GM21526 (cell line): Measurements from ENCODE around the gene NPL.

Experiments
- ATAC-seq: cut with Tn5 transposase; IDR thresholded peaks from one replicate; pipeline ENCODE4 v1.9.1; 2021; ENCODE audit warnings: moderate library complexity; ENCODE audit not compliant: unreplicated experiment, low FRiP score

Gene NPL

DNA sequence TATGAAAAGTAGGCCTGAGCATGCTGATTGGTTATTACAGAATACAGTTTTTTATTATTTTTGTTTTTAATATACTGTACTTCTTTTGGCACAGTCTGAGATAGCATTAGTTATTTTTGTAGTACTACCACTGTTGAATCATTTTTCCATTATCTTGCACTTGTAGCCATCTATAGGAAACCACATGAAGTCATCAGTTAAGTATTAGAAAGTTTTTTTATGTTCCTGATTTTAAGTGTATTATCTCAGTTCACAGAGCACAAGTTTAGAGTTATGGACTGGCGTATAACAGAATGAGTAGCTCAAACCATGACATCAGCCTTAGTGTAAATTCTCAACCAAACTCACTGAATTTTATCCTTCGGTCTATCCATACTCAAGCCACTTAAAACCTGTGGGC, 72.4 kb downstream of the NPL start:
- ATAC-seq, result no peak

GRCh38 chr1:182862827-182863226, 73.3 kb downstream of the NPL start:
- ATAC-seq, result no peak

DNA sequence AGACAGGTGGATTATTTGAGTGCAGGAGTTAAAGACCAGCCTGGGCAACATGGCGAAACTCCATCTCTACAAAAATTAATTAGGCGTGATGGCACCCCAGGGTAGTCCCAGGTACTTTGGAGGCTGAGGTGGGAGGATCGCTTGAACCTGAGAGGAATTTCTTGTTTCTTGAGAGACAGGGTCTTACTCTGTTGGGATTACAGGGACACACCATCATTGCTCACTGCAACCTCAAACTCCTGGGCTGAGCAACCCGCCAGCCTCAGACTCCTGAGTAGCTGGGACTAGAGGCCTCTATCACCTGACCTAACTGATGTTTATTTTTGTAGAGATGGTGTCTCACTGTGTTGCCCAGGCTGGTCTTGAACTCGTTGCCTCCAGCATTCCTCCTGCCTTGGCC, 74.4 kb downstream of the NPL start:
- ATAC-seq, result no peak

DNA sequence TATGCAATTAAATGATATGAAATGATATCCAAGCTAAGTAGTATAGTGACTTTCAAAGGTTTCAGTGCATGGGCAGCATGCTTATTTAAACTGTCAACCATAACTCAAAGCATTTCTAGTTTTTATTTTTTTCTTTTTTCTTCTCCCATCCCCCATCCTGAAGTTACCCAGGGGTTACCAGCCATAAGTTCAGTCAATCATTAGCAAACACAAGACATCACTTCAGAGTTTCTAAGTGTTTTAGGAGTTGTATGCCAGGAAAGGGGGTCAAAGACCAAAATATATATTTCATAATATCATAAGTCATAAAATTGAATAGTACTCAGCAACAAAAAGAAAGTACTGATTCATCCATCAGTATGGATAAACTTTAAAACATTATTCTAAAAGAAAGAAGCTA, 78.3 kb downstream of the NPL start:
- no peak for ATAC-seq

DNA sequence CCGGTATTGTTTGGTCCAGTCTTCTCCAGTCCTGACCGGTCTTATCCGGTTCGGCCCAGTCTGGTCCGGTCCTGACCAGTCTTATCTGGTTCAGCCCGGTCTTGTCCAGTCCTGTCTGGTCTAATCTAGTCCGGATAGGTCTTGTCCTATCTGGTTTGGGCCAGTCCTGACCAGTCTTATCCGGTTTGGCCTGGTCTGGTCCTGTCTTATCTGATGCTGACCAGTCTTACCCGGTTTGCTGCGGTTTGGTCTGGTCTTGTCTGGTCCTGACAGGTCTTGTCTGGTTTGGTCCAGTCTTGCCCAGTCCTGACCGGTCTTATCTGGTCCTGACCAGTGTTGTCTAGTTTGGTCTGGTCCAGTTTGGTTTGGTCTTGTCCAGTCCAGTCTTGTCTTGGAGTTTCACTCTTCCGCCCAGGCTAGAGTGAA, 79.7 kb downstream of the NPL start:
- ATAC-seq, result no peak

- ATAC-seq, result no peak
Observed at GRCh38 chr1:182872881-182873280, 83.3 kb downstream of the NPL start.

- no peak for ATAC-seq
Observed at GRCh38 chr1:182875889-182876288, 86.3 kb downstream of the NPL start.

DNA sequence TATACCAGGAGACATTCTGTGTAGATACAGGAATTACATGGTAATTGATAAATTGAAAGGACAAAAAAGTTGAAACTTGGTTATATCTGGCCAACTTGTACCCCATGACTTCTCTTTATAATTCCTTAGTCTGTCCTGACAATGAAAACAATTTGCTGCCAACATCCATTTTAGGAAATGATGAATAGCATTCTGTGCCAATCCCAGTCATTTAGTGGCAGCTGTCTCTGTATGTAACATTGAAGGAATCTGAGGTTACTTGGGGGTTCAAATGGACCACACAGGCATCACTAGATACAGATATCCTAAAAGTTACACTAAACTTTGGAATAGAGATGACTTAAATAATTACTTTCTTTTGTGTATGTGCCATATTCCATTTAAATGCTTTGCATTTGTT, 87.8 kb downstream of the NPL start:
- ATAC-seq, result no peak

DNA sequence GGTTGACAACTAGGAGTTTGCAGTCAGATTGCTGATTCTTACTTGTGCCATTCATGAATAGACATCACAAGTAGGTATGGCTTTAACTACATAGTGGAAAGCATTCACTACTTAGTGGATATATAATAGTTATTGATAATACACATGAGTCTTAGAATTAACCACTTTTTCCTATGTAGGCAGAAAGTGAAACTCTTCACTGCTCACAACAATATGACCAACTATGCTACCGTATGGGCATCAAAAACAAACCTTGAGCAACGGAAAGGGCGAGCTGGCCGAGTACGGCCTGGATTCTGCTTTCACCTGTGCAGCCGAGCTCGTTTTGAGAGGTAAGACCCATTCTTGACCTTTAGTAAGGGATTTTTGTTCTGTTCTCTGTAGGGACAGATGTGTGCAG, 88.3 kb downstream of the NPL start:
- no peak for ATAC-seq
